ENCODE data around the gene RIOK3. TPM values are rescaled to one million over a fixed set of nuclear protein-coding genes. Genes with fewer than 3 reads are reported as not detected.
"Not testable (repeated sequence)": the region's sequence is repeated elsewhere in the genome, so short reads cannot be mapped to it uniquely, and the experiment has no call there.

Gene RIOK3
- total RNA-seq, 2 experiments from 2014 or later = 68.3 to 74.8 TPM

- no peaks in the 10 kb centered on the region for H3K27me3 Mint-ChIP-seq
- H3K36me3 Mint-ChIP-seq (ENCODE audit: low read depth) = peaks cover 5% of the 10 kb centered on the region
- H3K9me3 Mint-ChIP-seq = no peaks in the 10 kb centered on the region
- POLR2A ChIA-PET = interaction anchor here (0.6 to 1.8 kb wide), 7 partner anchors 8 to 98 kb away, joined by 3 to 10 read pairs (median 5); partner anchors contain the start of genes NPC1 and RIOK3
- peak overlapping the region; percentile 68 for H3K27ac Mint-ChIP-seq
- CTCF ChIA-PET = interaction anchor here (0.6 to 2.3 kb wide), 9 partner anchors 8 to 464 kb away, joined by 3 to 24 read pairs (median 4); no protein-coding TSS in a partner anchor
- peaks cover 22% of the 10 kb centered on the region for H3K4me1 Mint-ChIP-seq
- DNase-seq = peak; percentile 41
- no peak overlapping the region for H3K4me3 Mint-ChIP-seq
Observed at GRCh38 chr18:23487738-23488570, 34.9 kb downstream of the RIOK3 start.

GRCh38 chr18:23489586-23489985, 36.5 kb downstream of the RIOK3 start:
- H3K36me3 Mint-ChIP-seq (ENCODE audit: low read depth); CTCF ChIA-PET; DNase-seq; H3K27me3 Mint-ChIP-seq; POLR2A ChIA-PET; H3K4me3 Mint-ChIP-seq; H3K9me3 Mint-ChIP-seq; H3K27ac Mint-ChIP-seq: not testable (repeated sequence)
- peaks cover 19% of the 10 kb centered on the region for H3K4me1 Mint-ChIP-seq

- Mint-ChIP-seq H3K4me1 (peaks cover 11% of the 10 kb centered on the region), H3K4me3 (no peak overlapping the region), H3K27me3 (no peaks in the 10 kb centered on the region), H3K9me3 (no peaks in the 10 kb centered on the region), H3K27ac (no peak overlapping the region), H3K36me3 (ENCODE audit: low read depth) (no peaks in the 10 kb centered on the region)
- ChIA-PET CTCF (interaction anchor here (0.7 kb wide), 1 partner anchor 21 kb away, joined by 3 read pairs; no protein-coding TSS in a partner anchor), POLR2A (interaction anchor here (1.0 kb wide), 1 partner anchor 36 kb away, joined by 3 read pairs; no protein-coding TSS in a partner anchor)
- DNase-seq = no peak
Observed at GRCh38 chr18:23493654-23494053, 40.6 kb downstream of the RIOK3 start.

- Mint-ChIP-seq H3K36me3 (ENCODE audit: low read depth) (no peaks in the 10 kb centered on the region), H3K4me1 (peaks cover 18% of the 10 kb centered on the region), H3K4me3 (no peak overlapping the region), H3K27me3 (no peaks in the 10 kb centered on the region), H3K27ac (no peak overlapping the region), H3K9me3 (no peaks in the 10 kb centered on the region)
- DNase-seq = no peak
- ChIA-PET CTCF (no interaction called here), POLR2A (interaction anchor here (0.6 kb wide), 1 partner anchor 511 kb away, joined by 3 read pairs; no protein-coding TSS in a partner anchor)
Observed at GRCh38 chr18:23494992-23495391, 41.9 kb downstream of the RIOK3 start.

- no peak overlapping the region for H3K4me3 Mint-ChIP-seq
- H3K27me3 Mint-ChIP-seq = no peaks in the 10 kb centered on the region
- H3K27ac Mint-ChIP-seq = no peak overlapping the region
- no peaks in the 10 kb centered on the region for H3K36me3 Mint-ChIP-seq (ENCODE audit: low read depth)
- H3K9me3 Mint-ChIP-seq = no peaks in the 10 kb centered on the region
- CTCF ChIA-PET = interaction anchor here (1.6 kb wide), 2 partner anchors 9 to 20 kb away, joined by 5 to 7 read pairs; no protein-coding TSS in a partner anchor
- POLR2A ChIA-PET = interaction anchor here (0.7 to 0.8 kb wide), 2 partner anchors 8 to 12 kb away, joined by 3 read pairs; no protein-coding TSS in a partner anchor
- peaks cover 18% of the 10 kb centered on the region for H3K4me1 Mint-ChIP-seq
- no peak for DNase-seq
Observed at GRCh38 chr18:23495723-23496440, 42.8 kb downstream of the RIOK3 start.

GRCh38 chr18:23498117-23498516, 45.0 kb downstream of the RIOK3 start:
- Mint-ChIP-seq H3K9me3 (no peaks in the 10 kb centered on the region), H3K4me3 (no peak overlapping the region), H3K36me3 (ENCODE audit: low read depth) (no peaks in the 10 kb centered on the region), H3K27me3 (no peaks in the 10 kb centered on the region), H3K4me1 (peaks cover 28% of the 10 kb centered on the region), H3K27ac (no peak overlapping the region)
- DNase-seq = no peak
- CTCF ChIA-PET = interaction anchor here (0.6 to 3.3 kb wide), 31 partner anchors 8 to 430 kb away, joined by 3 to 24 read pairs (median 4); partner anchors contain the start of genes NPC1 and RIOK3
- POLR2A ChIA-PET = interaction anchor here (1.0 to 1.4 kb wide), 3 partner anchors 10 to 88 kb away, joined by 4 read pairs; no protein-coding TSS in a partner anchor

GRCh38 chr18:23498877-23499276, 45.8 kb downstream of the RIOK3 start:
- Mint-ChIP-seq H3K27ac (no peak overlapping the region), H3K9me3 (no peaks in the 10 kb centered on the region), H3K36me3 (ENCODE audit: low read depth) (peaks cover 2% of the 10 kb centered on the region), H3K27me3 (no peaks in the 10 kb centered on the region), H3K4me3 (no peak overlapping the region), H3K4me1 (peaks cover 28% of the 10 kb centered on the region)
- ChIA-PET POLR2A (interaction anchor here (1.0 to 1.4 kb wide), 3 partner anchors 11 to 87 kb away, joined by 4 read pairs; no protein-coding TSS in a partner anchor), CTCF (interaction anchor here (0.6 to 3.3 kb wide), 31 partner anchors 8 to 429 kb away, joined by 3 to 24 read pairs (median 4); partner anchors contain the start of genes NPC1 and RIOK3)
- DNase-seq = peak; percentile 79

- H3K36me3 Mint-ChIP-seq (ENCODE audit: low read depth) = peaks cover 7% of the 10 kb centered on the region
- no peak overlapping the region for H3K4me3 Mint-ChIP-seq
- H3K27me3 Mint-ChIP-seq = no peaks in the 10 kb centered on the region
- peaks cover 30% of the 10 kb centered on the region for H3K4me1 Mint-ChIP-seq
- H3K27ac Mint-ChIP-seq = no peak overlapping the region
- ChIA-PET POLR2A (interaction anchor here (1.0 kb wide), 1 partner anchor 15 kb away, joined by 4 read pairs; no protein-coding TSS in a partner anchor), CTCF (interaction anchor here (0.6 to 3.3 kb wide), 15 partner anchors 9 to 360 kb away, joined by 3 to 24 read pairs (median 4); partner anchors contain the start of gene NPC1)
- no peaks in the 10 kb centered on the region for H3K9me3 Mint-ChIP-seq
- no peak for DNase-seq
Observed at GRCh38 chr18:23499291-23499781, 46.2 kb downstream of the RIOK3 start.

GRCh38 chr18:23501626-23502025, 48.5 kb downstream of the RIOK3 start:
- Mint-ChIP-seq H3K4me1 (peaks cover 38% of the 10 kb centered on the region), H3K4me3 (no peak overlapping the region), H3K36me3 (ENCODE audit: low read depth) (peaks cover 18% of the 10 kb centered on the region), H3K9me3 (no peaks in the 10 kb centered on the region), H3K27me3 (no peaks in the 10 kb centered on the region), H3K27ac (no peak overlapping the region)
- CTCF ChIA-PET = interaction anchor here (1.1 kb wide), 1 partner anchor 500 kb away, joined by 3 read pairs; no protein-coding TSS in a partner anchor
- POLR2A ChIA-PET = interaction anchor here (1.1 to 4.9 kb wide), 4 partner anchors 13 to 82 kb away, joined by 3 to 24 read pairs (median 8); partner anchors contain the start of gene RIOK3
- no peak for DNase-seq

- POLR2A ChIA-PET = interaction anchor here (0.6 to 4.9 kb wide), 9 partner anchors 9 to 512 kb away, joined by 3 to 24 read pairs (median 4); partner anchors contain the start of genes RIOK3 and TTC39C
- H3K36me3 Mint-ChIP-seq (ENCODE audit: low read depth) = peaks cover 26% of the 10 kb centered on the region
- H3K27ac Mint-ChIP-seq = peak overlapping the region; percentile 74
- H3K27me3 Mint-ChIP-seq = no peaks in the 10 kb centered on the region
- peaks cover 45% of the 10 kb centered on the region for H3K4me1 Mint-ChIP-seq
- no peaks in the 10 kb centered on the region for H3K9me3 Mint-ChIP-seq
- peak overlapping the region; percentile 73 for H3K4me3 Mint-ChIP-seq
- CTCF ChIA-PET = no interaction called here
- no peak for DNase-seq
Observed at GRCh38 chr18:23502516-23503037, 49.5 kb downstream of the RIOK3 start.

GRCh38 chr18:23503038-23503962, 50.2 kb downstream of the RIOK3 start, which contains the start of gene RMC1:
RMC1 (plus strand) TSS chr18:23503511; CDS start chr18:23503619, 108 bp downstream.
- Mint-ChIP-seq H3K9me3 (no peaks in the 10 kb centered on the region), H3K27me3 (no peaks in the 10 kb centered on the region), H3K36me3 (ENCODE audit: low read depth) (peaks cover 33% of the 10 kb centered on the region), H3K27ac (peak within 1 kb of the TSS; percentile 79), H3K4me1 (peaks cover 46% of the 10 kb centered on the region), H3K4me3 (peak within 1 kb of the TSS; percentile 86)
- peak; percentile 97 for DNase-seq
- CTCF ChIA-PET = interaction anchor here (1.7 to 2.1 kb wide), 3 partner anchors 16 to 84 kb away, joined by 3 to 9 read pairs (median 4); a partner anchor contains a TSS
- POLR2A ChIA-PET = interaction anchor here (0.6 to 4.9 kb wide), 12 partner anchors 9 to 511 kb away, joined by 3 to 24 read pairs (median 4); partner anchors contain the start of genes RIOK3 and TTC39C

Data from activated CD4-positive, alpha-beta memory T cell treated with anti-CD3 and anti-CD28 coated beads, Interleukin-2, amount 10 ng/mL, durations not matched to agents 7 days and 5 days (primary cell).